Smooth muscle cell (in vitro differentiated cells): ENCODE measurements around the gene RNF186. TPM values are rescaled to one million over a fixed set of nuclear protein-coding genes. Genes with fewer than 3 reads are reported as not detected.

ENCODE experiments used
- DNase-seq: peaks from one replicate; lab custom pipeline; 2025; ENCODE audit not compliant: unreplicated experiment; lab: John Stamatoyannopoulos, UW
- H2AFZ ChIP-seq: fragments of 200-600 bp; sonication (generic); 2 replicates; pipeline ENCODE4 v1.6.0; 2016; ENCODE audit warnings: antibody characterized with exemption, low read depth, mild to moderate bottlenecking
- H3F3A ChIP-seq: fragments of 200-600 bp; sonication (generic); 2 replicates; pipeline ENCODE4 v1.6.0; 2017; ENCODE audit warnings: antibody characterized with exemption, low read depth
- H3K27ac ChIP-seq: fragments of 200-600 bp; sonication (generic); 2 replicates; pipeline ENCODE4 v1.5.1; 2016; ENCODE audit warnings: low read depth, mild to moderate bottlenecking
- H3K27me3 ChIP-seq: fragments of 200-600 bp; sonication (generic); 2 replicates; pipeline ENCODE4 v1.6.1; 2016; ENCODE audit warnings: low read depth, mild to moderate bottlenecking
- H3K36me3 ChIP-seq: fragments of 200-600 bp; sonication (generic); 2 replicates; pipeline ENCODE4 v1.5.1; 2016; ENCODE audit warnings: low read depth
- H3K4me1 ChIP-seq: fragments of 200-600 bp; sonication (generic); 2 replicates; pipeline ENCODE4 v1.5.1; 2016; ENCODE audit warnings: low read depth
- H3K4me2 ChIP-seq: fragments of 200-600 bp; sonication (generic); 2 replicates; pipeline ENCODE4 v1.6.0; 2016; ENCODE audit warnings: mild to moderate bottlenecking
- H3K4me3 ChIP-seq: fragments of 200-600 bp; sonication (generic); 2 replicates; pipeline ENCODE4 v1.5.1; 2016; ENCODE audit warnings: mild to moderate bottlenecking
- H3K79me2 ChIP-seq: fragments of 200-600 bp; sonication (generic); 2 replicates; pipeline ENCODE4 v1.6.0; 2016; ENCODE audit warnings: low read depth, mild to moderate bottlenecking
- H3K9ac ChIP-seq: fragments of 200-600 bp; sonication (generic); 2 replicates; pipeline ENCODE4 v1.6.0; 2016; ENCODE audit warnings: low read depth
- H3K9me3 ChIP-seq: fragments of 200-600 bp; sonication (generic); replicated peaks from 2 replicates; pipeline ENCODE4 v1.5.1; 2016; ENCODE audit warnings: low read depth
- H4K20me1 ChIP-seq: fragments of 200-600 bp; sonication (generic); 2 replicates; pipeline ENCODE4 v1.6.0; 2016; ENCODE audit warnings: low read depth
- CTCF ChIP-seq: fragments of 200-600 bp; sonication (generic); IDR thresholded peaks from 2 replicates; pipeline ENCODE4 v1.5.1; 2017; ENCODE audit warnings: borderline replicate concordance, mild to moderate bottlenecking, antibody characterized with exemption; ENCODE audit not compliant: insufficient read depth, poor library complexity, severe bottlenecking
- WGBS: methylation state at CpG from one replicate; pipeline ENCODE4 v1.1.7; 2016; ENCODE audit warnings: low lambda C conversion rate; 5-methylcytosine and 5-hydroxymethylcytosine counted together
- polyA plus RNA-seq: library from polyadenylated mRNA; unstranded; fragments of >200 nt; fragmentation: Nextera tagmentation; extraction: Ambion mirVana; gene quantifications from 2 replicates; pipeline ENCODE4 v1.2.1, GENCODE V29; 2016
- total RNA-seq: library from RNA; depleted of rRNA; stranded (reverse); fragments of >200 nt; gene quantifications from 2 replicates; pipeline ENCODE4 v1.2.3, GENCODE V29; 2014

RNF186 gene
- total and polyA plus RNA-seq, 2 experiments from 2014 or later: not detected

GRCh38 chr1:19846338-19846737 lies 31.3 kb upstream of the RNF186 start:
- Histone ChIP-seq H3K9ac (no peak overlapping the region), H3K4me3 (no peak overlapping the region), H3K27ac (no peak overlapping the region), H3K9me3 (no peaks in the 10 kb centered on the region), H3F3A (no peaks in the 10 kb centered on the region), H3K36me3 (no peaks in the 10 kb centered on the region), H3K79me2 (no peaks in the 10 kb centered on the region), H2AFZ (no peak overlapping the region), H3K27me3 (peaks cover 5% of the 10 kb centered on the region), H4K20me1 (no peaks in the 10 kb centered on the region), H3K4me1 (no peaks in the 10 kb centered on the region), H3K4me2 (no peak overlapping the region)
- TF ChIP-seq CTCF: no peak
- no peak for DNase-seq
- 94% methylated on average over 3 of the region's 3 CpGs for WGBS

- H3K9ac ChIP-seq: no peak overlapping the region
- H3K27ac ChIP-seq: no peak overlapping the region
- WGBS: 95% methylated on average over 8 of the region's 8 CpGs
- H3K36me3 ChIP-seq: no peaks in the 10 kb centered on the region
- no peaks in the 10 kb centered on the region for H3K9me3 ChIP-seq
- no peak for TF ChIP-seq CTCF
- DNase-seq: no peak
- H3K4me3 ChIP-seq: no peak overlapping the region
- H2AFZ ChIP-seq: no peak overlapping the region
- H3K4me1 ChIP-seq: no peaks in the 10 kb centered on the region
- no peaks in the 10 kb centered on the region for H3K79me2 ChIP-seq
- peaks cover 5% of the 10 kb centered on the region for H3K27me3 ChIP-seq
- H3F3A ChIP-seq: no peaks in the 10 kb centered on the region
- H4K20me1 ChIP-seq: no peaks in the 10 kb centered on the region
- H3K4me2 ChIP-seq: no peak overlapping the region
Observed at GRCh38 chr1:19845555-19845954, 30.5 kb upstream of the RNF186 start.

- no peak overlapping the region for H2AFZ ChIP-seq
- no peak overlapping the region for H3K9ac ChIP-seq
- TF ChIP-seq CTCF: no peak
- H3K79me2 ChIP-seq: no peaks in the 10 kb centered on the region
- no peaks in the 10 kb centered on the region for H3K9me3 ChIP-seq
- H3K27me3 ChIP-seq: peaks cover 5% of the 10 kb centered on the region
- no peaks in the 10 kb centered on the region for H3F3A ChIP-seq
- H3K4me2 ChIP-seq: no peak overlapping the region
- WGBS: 75% methylated on average over 11 of the region's 11 CpGs
- no peak for DNase-seq
- H4K20me1 ChIP-seq: no peaks in the 10 kb centered on the region
- no peaks in the 10 kb centered on the region for H3K36me3 ChIP-seq
- H3K27ac ChIP-seq: no peak overlapping the region
- no peak overlapping the region for H3K4me3 ChIP-seq
- H3K4me1 ChIP-seq: no peaks in the 10 kb centered on the region
Observed at GRCh38 chr1:19844731-19845495, 29.8 kb upstream of the RNF186 start.

- Histone ChIP-seq H3K4me3 (no peak overlapping the region), H4K20me1 (no peaks in the 10 kb centered on the region), H3K27me3 (no peaks in the 10 kb centered on the region), H3K4me2 (no peak overlapping the region), H3K36me3 (no peaks in the 10 kb centered on the region), H3K4me1 (no peaks in the 10 kb centered on the region), H3F3A (no peaks in the 10 kb centered on the region), H3K79me2 (no peaks in the 10 kb centered on the region), H3K9me3 (no peaks in the 10 kb centered on the region), H3K9ac (no peak overlapping the region), H2AFZ (no peak overlapping the region), H3K27ac (no peak overlapping the region)
- TF ChIP-seq CTCF: no peak
- no peak for DNase-seq
Observed at GRCh38 chr1:19840228-19840627, 25.1 kb upstream of the RNF186 start.
